ENCODE results near the gene TCF7L2.

TCF7L2 gene

GRCh38 chr10:113199459-113199858 is 249.4 kb downstream of the TCF7L2 start:
- TF ChIP-seq, protein P1, sequence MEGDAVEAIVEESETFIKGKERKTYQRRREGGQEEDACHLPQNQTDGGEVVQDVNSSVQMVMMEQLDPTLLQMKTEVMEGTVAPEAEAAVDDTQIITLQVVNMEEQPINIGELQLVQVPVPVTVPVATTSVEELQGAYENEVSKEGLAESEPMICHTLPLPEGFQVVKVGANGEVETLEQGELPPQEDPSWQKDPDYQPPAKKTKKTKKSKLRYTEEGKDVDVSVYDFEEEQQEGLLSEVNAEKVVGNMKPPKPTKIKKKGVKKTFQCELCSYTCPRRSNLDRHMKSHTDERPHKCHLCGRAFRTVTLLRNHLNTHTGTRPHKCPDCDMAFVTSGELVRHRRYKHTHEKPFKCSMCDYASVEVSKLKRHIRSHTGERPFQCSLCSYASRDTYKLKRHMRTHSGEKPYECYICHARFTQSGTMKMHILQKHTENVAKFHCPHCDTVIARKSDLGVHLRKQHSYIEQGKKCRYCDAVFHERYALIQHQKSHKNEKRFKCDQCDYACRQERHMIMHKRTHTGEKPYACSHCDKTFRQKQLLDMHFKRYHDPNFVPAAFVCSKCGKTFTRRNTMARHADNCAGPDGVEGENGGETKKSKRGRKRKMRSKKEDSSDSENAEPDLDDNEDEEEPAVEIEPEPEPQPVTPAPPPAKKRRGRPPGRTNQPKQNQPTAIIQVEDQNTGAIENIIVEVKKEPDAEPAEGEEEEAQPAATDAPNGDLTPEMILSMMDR (IDR thresholded peaks at IDR 0.05): no peak
- H3K9me3 ChIP-seq: no peaks in the 10 kb centered on the region
- H3K4me1 ChIP-seq (ENCODE audit: control insufficient read depth in 1 of 2, insufficient read depth in 1 of 2, low read depth in 1 of 2, low read length in 1 of 2): no peaks in the 10 kb centered on the region
- no peaks in the 10 kb centered on the region for H3K27me3 ChIP-seq
- no peaks in the 10 kb centered on the region for H3K36me3 ChIP-seq
- no peak overlapping the region for H3K27ac ChIP-seq
- H3K4me3 ChIP-seq (ENCODE audit: low read depth in 1 of 2, low read length in 1 of 2): no peak overlapping the region

DNA sequence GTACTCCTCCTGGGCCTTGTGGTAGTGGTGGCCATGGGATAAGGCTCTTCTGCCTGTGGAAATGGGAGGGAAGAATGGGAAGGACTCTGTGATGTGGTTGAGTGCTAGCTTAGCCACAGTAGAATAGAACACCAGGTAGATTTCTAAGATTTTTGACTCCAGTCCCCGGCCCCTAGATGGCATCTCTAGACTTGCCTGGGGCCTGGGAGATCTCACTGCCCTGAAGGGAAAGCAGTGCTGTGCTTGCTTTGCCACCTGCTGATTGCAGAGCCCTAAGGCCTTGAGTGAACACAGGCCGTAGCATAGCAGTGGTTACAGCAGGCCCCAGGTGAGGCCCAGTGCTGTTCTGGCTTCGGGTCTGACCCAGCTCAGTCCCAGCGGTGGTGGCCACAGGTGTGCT is 252.0 kb downstream of the TCF7L2 start:
- H3K9me3 ChIP-seq: no peaks in the 10 kb centered on the region
- TF ChIP-seq, protein P1 (IDR thresholded peaks at IDR 0.05): no peak
- no peak overlapping the region for H3K4me3 ChIP-seq (ENCODE audit: low read depth in 1 of 2, low read length in 1 of 2)
- H3K27ac ChIP-seq: no peak overlapping the region
- H3K36me3 ChIP-seq: no peaks in the 10 kb centered on the region
- H3K4me1 ChIP-seq (ENCODE audit: control insufficient read depth in 1 of 2, insufficient read depth in 1 of 2, low read depth in 1 of 2, low read length in 1 of 2): no peaks in the 10 kb centered on the region
- H3K27me3 ChIP-seq: no peaks in the 10 kb centered on the region

DNA sequence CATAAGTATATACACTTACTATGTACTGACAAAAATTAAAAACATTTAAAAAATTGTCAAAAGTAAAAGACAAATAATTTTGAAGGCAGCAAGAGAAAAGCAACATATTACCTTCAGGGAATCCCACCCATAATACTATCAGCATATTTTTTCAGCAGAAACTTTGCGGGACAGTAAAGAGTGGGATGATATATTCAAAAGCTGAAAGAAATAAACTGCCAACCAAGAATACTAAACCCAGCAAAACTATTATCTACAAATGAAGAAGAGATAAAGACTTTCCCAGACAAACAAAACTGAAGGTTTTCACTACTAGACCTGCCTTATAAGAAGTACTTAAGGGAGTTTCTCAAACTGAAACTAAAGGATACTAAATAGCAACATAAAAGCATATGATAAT is 257.9 kb downstream of the TCF7L2 start:
- Histone ChIP-seq H3K4me1 (ENCODE audit: control insufficient read depth in 1 of 2, insufficient read depth in 1 of 2, low read depth in 1 of 2, low read length in 1 of 2) (no peaks in the 10 kb centered on the region), H3K4me3 (ENCODE audit: low read depth in 1 of 2, low read length in 1 of 2) (no peak overlapping the region), H3K36me3 (no peaks in the 10 kb centered on the region), H3K27me3 (no peaks in the 10 kb centered on the region), H3K9me3 (peaks cover 11% of the 10 kb centered on the region), H3K27ac (no peak overlapping the region)
- TF ChIP-seq, protein P1 (IDR thresholded peaks at IDR 0.05): no peak

GRCh38 chr10:113213035-113213434 is 263.0 kb downstream of the TCF7L2 start:
- H3K9me3 ChIP-seq: peaks cover 3% of the 10 kb centered on the region
- H3K27me3 ChIP-seq: no peaks in the 10 kb centered on the region
- H3K27ac ChIP-seq: no peak overlapping the region
- H3K36me3 ChIP-seq: no peaks in the 10 kb centered on the region
- H3K4me3 ChIP-seq (ENCODE audit: low read depth in 1 of 2, low read length in 1 of 2): no peak overlapping the region
- TF ChIP-seq, protein P1 (IDR thresholded peaks at IDR 0.05): no peak
- H3K4me1 ChIP-seq (ENCODE audit: control insufficient read depth in 1 of 2, insufficient read depth in 1 of 2, low read depth in 1 of 2, low read length in 1 of 2): no peaks in the 10 kb centered on the region

DNA sequence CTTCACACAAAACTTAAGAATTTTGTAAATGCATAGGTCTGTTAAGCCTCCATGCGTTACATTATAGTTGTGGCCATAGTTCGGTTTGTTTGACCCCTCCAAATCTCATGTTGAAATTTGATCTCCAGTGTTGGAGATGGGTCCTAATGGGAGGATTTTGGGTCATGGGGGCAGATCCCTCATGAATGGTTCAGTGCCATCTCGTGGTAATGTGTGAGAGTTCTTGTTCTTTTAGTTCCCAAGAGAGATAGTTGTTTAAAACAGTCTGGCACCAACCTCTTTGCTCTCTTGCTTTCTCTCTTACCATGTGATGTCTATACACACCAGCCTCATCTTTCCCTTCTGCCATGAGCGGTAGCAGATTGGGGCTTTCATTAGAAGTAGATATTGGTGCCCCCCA is 264.3 kb downstream of the TCF7L2 start:
- TF ChIP-seq, protein P1 (IDR thresholded peaks at IDR 0.05): no peak
- Histone ChIP-seq H3K27me3 (no peaks in the 10 kb centered on the region), H3K36me3 (no peaks in the 10 kb centered on the region), H3K4me1 (ENCODE audit: control insufficient read depth in 1 of 2, insufficient read depth in 1 of 2, low read depth in 1 of 2, low read length in 1 of 2) (no peaks in the 10 kb centered on the region), H3K9me3 (no peaks in the 10 kb centered on the region), H3K4me3 (ENCODE audit: low read depth in 1 of 2, low read length in 1 of 2) (no peak overlapping the region), H3K27ac (no peak overlapping the region)

DNA sequence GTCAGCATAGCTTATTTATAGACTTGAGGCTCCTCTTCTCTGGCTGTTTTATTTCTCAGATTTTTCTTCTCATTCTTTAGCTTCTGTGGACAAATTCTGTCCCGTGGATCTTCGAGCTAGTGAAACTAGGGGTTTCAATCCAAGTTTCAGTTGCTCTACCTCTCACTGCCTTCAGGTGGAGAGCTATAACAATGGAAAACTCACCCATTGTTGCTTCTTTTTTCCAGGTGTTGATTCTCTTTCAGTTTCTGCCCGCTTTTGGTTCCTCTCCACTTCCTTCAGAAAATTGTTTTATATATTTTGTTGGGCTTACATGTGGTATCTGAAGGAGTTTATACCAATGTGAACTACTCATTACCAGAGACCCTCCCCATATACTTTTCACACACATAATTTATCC is 266.1 kb downstream of the TCF7L2 start:
- no peaks in the 10 kb centered on the region for H3K36me3 ChIP-seq
- H3K27ac ChIP-seq: no peak overlapping the region
- H3K4me1 ChIP-seq (ENCODE audit: control insufficient read depth in 1 of 2, insufficient read depth in 1 of 2, low read depth in 1 of 2, low read length in 1 of 2): no peaks in the 10 kb centered on the region
- no peaks in the 10 kb centered on the region for H3K9me3 ChIP-seq
- no peak overlapping the region for H3K4me3 ChIP-seq (ENCODE audit: low read depth in 1 of 2, low read length in 1 of 2)
- H3K27me3 ChIP-seq: no peaks in the 10 kb centered on the region
- TF ChIP-seq, protein P1 (IDR thresholded peaks at IDR 0.05): no peak

Data from neutrophil (primary cell).